ENCODE data around the gene MBL2. TPM values are rescaled to one million over a fixed set of nuclear protein-coding genes. Genes with fewer than 3 reads are reported as not detected.

Gene MBL2
- not detected in 2 replicates for total RNA-seq
- long read RNA-seq = 0 reads

- Mint-ChIP-seq H3K4me3 (no peak within 1 kb of the TSS), H3K27ac (ENCODE audit: unreplicated experiment) (no peak within 1 kb of the TSS), H3K36me3 (ENCODE audit: low read depth) (no peaks in the 10 kb centered on the region), H3K4me1 (peaks cover 18% of the 10 kb centered on the region), H3K27me3 (ENCODE audit: low read depth) (no peaks in the 10 kb centered on the region), H3K9me3 (peaks cover 2% of the 10 kb centered on the region)
- TF ChIP-seq, protein P1, sequence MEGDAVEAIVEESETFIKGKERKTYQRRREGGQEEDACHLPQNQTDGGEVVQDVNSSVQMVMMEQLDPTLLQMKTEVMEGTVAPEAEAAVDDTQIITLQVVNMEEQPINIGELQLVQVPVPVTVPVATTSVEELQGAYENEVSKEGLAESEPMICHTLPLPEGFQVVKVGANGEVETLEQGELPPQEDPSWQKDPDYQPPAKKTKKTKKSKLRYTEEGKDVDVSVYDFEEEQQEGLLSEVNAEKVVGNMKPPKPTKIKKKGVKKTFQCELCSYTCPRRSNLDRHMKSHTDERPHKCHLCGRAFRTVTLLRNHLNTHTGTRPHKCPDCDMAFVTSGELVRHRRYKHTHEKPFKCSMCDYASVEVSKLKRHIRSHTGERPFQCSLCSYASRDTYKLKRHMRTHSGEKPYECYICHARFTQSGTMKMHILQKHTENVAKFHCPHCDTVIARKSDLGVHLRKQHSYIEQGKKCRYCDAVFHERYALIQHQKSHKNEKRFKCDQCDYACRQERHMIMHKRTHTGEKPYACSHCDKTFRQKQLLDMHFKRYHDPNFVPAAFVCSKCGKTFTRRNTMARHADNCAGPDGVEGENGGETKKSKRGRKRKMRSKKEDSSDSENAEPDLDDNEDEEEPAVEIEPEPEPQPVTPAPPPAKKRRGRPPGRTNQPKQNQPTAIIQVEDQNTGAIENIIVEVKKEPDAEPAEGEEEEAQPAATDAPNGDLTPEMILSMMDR (conservative IDR thresholded peaks at IDR 0.05) = no peak
- no peak for DNase-seq (ENCODE audit: low read depth, low spot score)
Observed at GRCh38 chr10:52772623-52773022, at the start of gene MBL2. Gene MBL2 (minus strand): TSS chr10:52772784. CDS start chr10:52771635, 1,149 bp downstream.

DNA sequence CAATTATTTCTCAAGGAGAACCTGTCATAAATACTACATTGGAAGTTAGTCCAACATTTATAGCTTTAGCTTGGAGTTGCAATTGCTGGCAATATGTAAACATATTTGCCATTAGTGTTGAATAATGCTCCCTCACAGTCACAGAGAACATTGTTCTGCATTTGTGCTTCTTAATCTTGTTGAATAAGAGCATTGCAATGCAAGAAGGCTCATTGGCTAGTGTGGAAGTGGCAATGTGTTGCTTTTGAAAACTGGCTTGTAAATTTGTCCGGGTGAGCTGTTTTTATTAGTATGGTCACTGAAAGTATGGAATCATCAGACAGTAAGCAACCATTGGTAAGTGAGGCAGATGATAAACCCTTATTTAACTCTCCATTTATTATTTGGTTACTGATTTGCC is 47.7 kb upstream of the MBL2 start:
- peaks cover 11% of the 10 kb centered on the region for H3K4me1 Mint-ChIP-seq
- no peaks in the 10 kb centered on the region for H3K9me3 Mint-ChIP-seq
- no peak overlapping the region for H3K4me3 Mint-ChIP-seq
- TF ChIP-seq, protein P1 (conservative IDR thresholded peaks at IDR 0.05) = no peak
- H3K27me3 Mint-ChIP-seq (ENCODE audit: low read depth) = no peaks in the 10 kb centered on the region
- H3K36me3 Mint-ChIP-seq (ENCODE audit: low read depth) = no peaks in the 10 kb centered on the region
- no peak overlapping the region for H3K27ac Mint-ChIP-seq (ENCODE audit: unreplicated experiment)
- no peak for DNase-seq (ENCODE audit: low read depth, low spot score)

GRCh38 chr10:52818019-52818418 is 45.4 kb upstream of the MBL2 start:
- no peak for DNase-seq (ENCODE audit: low read depth, low spot score)
- Mint-ChIP-seq H3K27ac (ENCODE audit: unreplicated experiment) (no peak overlapping the region), H3K4me1 (peaks cover 11% of the 10 kb centered on the region), H3K36me3 (ENCODE audit: low read depth) (no peaks in the 10 kb centered on the region), H3K4me3 (no peak overlapping the region), H3K9me3 (no peaks in the 10 kb centered on the region), H3K27me3 (ENCODE audit: low read depth) (no peaks in the 10 kb centered on the region)
- TF ChIP-seq, protein P1 (conservative IDR thresholded peaks at IDR 0.05) = peak; percentile 72

DNA sequence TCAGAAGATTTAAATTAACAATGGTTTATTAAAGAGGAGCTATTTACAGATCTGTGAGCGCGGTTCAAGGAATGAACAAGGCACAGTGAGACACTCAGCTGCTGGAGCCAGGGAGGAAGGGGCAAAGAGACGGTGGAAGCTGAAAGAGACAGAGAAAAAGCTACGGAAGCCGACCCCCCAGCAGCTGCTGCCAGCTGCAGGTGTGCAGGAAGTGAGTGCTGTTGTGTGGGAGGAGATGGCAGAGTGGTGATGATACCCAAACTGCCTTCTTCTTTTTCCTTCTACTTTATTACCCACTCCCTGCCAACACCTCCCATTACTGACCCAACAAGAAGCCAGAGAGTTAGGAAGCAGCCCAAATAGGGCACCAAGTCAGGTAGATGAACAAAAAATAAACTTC is 41.9 kb upstream of the MBL2 start:
- TF ChIP-seq, protein P1 (conservative IDR thresholded peaks at IDR 0.05) = no peak
- Mint-ChIP-seq H3K4me3 (no peak overlapping the region), H3K27me3 (ENCODE audit: low read depth) (no peaks in the 10 kb centered on the region), H3K27ac (ENCODE audit: unreplicated experiment) (no peak overlapping the region), H3K9me3 (no peaks in the 10 kb centered on the region), H3K36me3 (ENCODE audit: low read depth) (no peaks in the 10 kb centered on the region), H3K4me1 (peaks cover 11% of the 10 kb centered on the region)
- DNase-seq (ENCODE audit: low read depth, low spot score) = no peak

GRCh38 chr10:52811776-52812175 is 39.2 kb upstream of the MBL2 start:
- no peak overlapping the region for H3K4me3 Mint-ChIP-seq
- TF ChIP-seq, protein P1 (conservative IDR thresholded peaks at IDR 0.05) = no peak
- no peaks in the 10 kb centered on the region for H3K36me3 Mint-ChIP-seq (ENCODE audit: low read depth)
- no peaks in the 10 kb centered on the region for H3K4me1 Mint-ChIP-seq
- H3K27ac Mint-ChIP-seq (ENCODE audit: unreplicated experiment) = no peak overlapping the region
- no peak for DNase-seq (ENCODE audit: low read depth, low spot score)
- H3K27me3 Mint-ChIP-seq (ENCODE audit: low read depth) = no peaks in the 10 kb centered on the region
- no peaks in the 10 kb centered on the region for H3K9me3 Mint-ChIP-seq

DNA sequence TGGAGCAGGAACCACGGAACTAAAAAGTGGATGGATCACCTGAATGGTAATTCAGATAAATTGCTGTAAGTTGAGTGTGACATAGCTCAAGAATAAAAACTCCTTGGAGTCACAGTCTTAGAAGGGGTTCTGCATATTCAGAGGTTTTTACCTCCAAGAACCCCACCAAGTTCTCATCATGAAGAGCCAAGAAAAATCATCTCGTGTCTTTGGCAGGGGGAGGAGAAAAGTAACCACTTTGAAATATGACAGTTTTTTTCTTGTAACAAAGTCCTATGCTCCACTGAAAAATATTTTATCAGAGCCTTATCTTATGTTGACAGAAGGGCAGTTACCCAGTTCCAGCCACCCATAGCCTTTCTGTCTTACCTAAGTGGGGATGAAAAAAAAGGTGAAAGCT is 38.2 kb upstream of the MBL2 start:
- Mint-ChIP-seq H3K27me3 (ENCODE audit: low read depth) (no peaks in the 10 kb centered on the region), H3K27ac (ENCODE audit: unreplicated experiment) (no peak overlapping the region), H3K9me3 (no peaks in the 10 kb centered on the region), H3K4me1 (no peaks in the 10 kb centered on the region), H3K4me3 (no peak overlapping the region), H3K36me3 (ENCODE audit: low read depth) (no peaks in the 10 kb centered on the region)
- DNase-seq (ENCODE audit: low read depth, low spot score) = no peak
- TF ChIP-seq, protein P1 (conservative IDR thresholded peaks at IDR 0.05) = no peak

Data from neural crest cell (in vitro differentiated cells).